HG03064 (cell line): ENCODE data around the gene TMEM52.
"Not testable (repeated sequence)": the region's sequence is repeated elsewhere in the genome, so short reads cannot be mapped to it uniquely, and the experiment has no call there.

ENCODE experiments used
- ATAC-seq: cut with Tn5 transposase; IDR thresholded peaks from one replicate; pipeline ENCODE4 v1.9.1; 2021; ENCODE audit warnings: low read depth; ENCODE audit not compliant: unreplicated experiment

Gene TMEM52

GRCh38 chr1:1947493-1947892 is 28.4 kb upstream of the TMEM52 start:
- no peak for ATAC-seq

- no peak for ATAC-seq
These were observed 27.5 kb upstream of the TMEM52 start for GRCh38 chr1:1946540-1946939.

- no peak for ATAC-seq
These were observed 26.8 kb upstream of the TMEM52 start for GRCh38 chr1:1945782-1946393.

GRCh38 chr1:1943834-1944570 is 24.9 kb upstream of the TMEM52 start:
- ATAC-seq = no peak

GRCh38 chr1:1942753-1943656 is 23.9 kb upstream of the TMEM52 start:
- ATAC-seq = no peak

GRCh38 chr1:1941868-1942752 is 23.0 kb upstream of the TMEM52 start:
- ATAC-seq = no peak

- no peak for ATAC-seq
These were observed 22.2 kb upstream of the TMEM52 start for GRCh38 chr1:1941211-1941841.

- no peak for ATAC-seq
These were observed 21.0 kb upstream of the TMEM52 start for GRCh38 chr1:1940123-1940425.

- no peak for ATAC-seq
These were observed 20.4 kb upstream of the TMEM52 start for GRCh38 chr1:1939296-1940122.

- no peak for ATAC-seq
These were observed 19.7 kb upstream of the TMEM52 start for GRCh38 chr1:1938613-1939295.

- no peak for ATAC-seq
These were observed 19.1 kb upstream of the TMEM52 start for GRCh38 chr1:1938276-1938573.

GRCh38 chr1:1937549-1938275 is 18.6 kb upstream of the TMEM52 start:
- ATAC-seq = no peak

- ATAC-seq = no peak
These were observed 18.0 kb upstream of the TMEM52 start for GRCh38 chr1:1937061-1937460.

GRCh38 chr1:1934848-1935247 is 15.8 kb upstream of the TMEM52 start:
- ATAC-seq = not testable (repeated sequence)

GRCh38 chr1:1929639-1930545 is 10.8 kb upstream of the TMEM52 start:
- no peak for ATAC-seq

GRCh38 chr1:1929102-1929638 is 10.1 kb upstream of the TMEM52 start:
- no peak for ATAC-seq
